22Rv1 (cell line): ENCODE measurements around the gene ALDOB.
A peak's percentile ranks its signal among the peaks of the same experiment; 100 is the strongest.
"Not testable (repeated sequence)": the region's sequence is repeated elsewhere in the genome, so short reads cannot be mapped to it uniquely, and the experiment has no call there.

ENCODE experiments used
- H3K27ac ChIP-seq: fragments of 450-650 bp; 2 replicates; pipeline ENCODE4 v1.5.1; 2017
- CTCF ChIP-seq: fragments of 450-650 bp; IDR thresholded peaks from 2 replicates; pipeline ENCODE4 v1.5.1; 2017; ENCODE audit warnings: mild to moderate bottlenecking
- ZFX ChIP-seq: fragments of 450-650 bp; IDR thresholded peaks from 2 replicates; pipeline ENCODE4 v1.6.1; 2017; ENCODE audit warnings: antibody characterized with exemption, borderline replicate concordance

Gene ALDOB

GRCh38 chr9:101387871-101388506 is 47.6 kb downstream of the ALDOB start:
- TF ChIP-seq ZFX (no peak), CTCF (peak; percentile 70)
- peak overlapping the region; percentile 52 for H3K27ac ChIP-seq

GRCh38 chr9:101384873-101385536 is 50.6 kb downstream of the ALDOB start, which contains the start of gene BAAT:
Gene BAAT, minus strand, starts transcription at chr9:101385006. Its CDS starts 13,602 bp downstream, at chr9:101371404.
- not testable (repeated sequence) for H3K27ac ChIP-seq

GRCh38 chr9:101383361-101383760 is 52.2 kb downstream of the ALDOB start:
- TF ChIP-seq ZFX (no peak), CTCF (no peak)
- no peak overlapping the region for H3K27ac ChIP-seq

GRCh38 chr9:101381833-101382342 is 53.7 kb downstream of the ALDOB start:
- TF ChIP-seq CTCF (no peak), ZFX (no peak)
- no peak overlapping the region for H3K27ac ChIP-seq

GRCh38 chr9:101381118-101381517 is 54.5 kb downstream of the ALDOB start:
- TF ChIP-seq ZFX, result no peak
- no peak for TF ChIP-seq CTCF
- no peak overlapping the region for H3K27ac ChIP-seq

- TF ChIP-seq ZFX, result no peak
- TF ChIP-seq CTCF, result no peak
- H3K27ac ChIP-seq, result no peak overlapping the region
These were observed 55.3 kb downstream of the ALDOB start for GRCh38 chr9:101380295-101380694.

GRCh38 chr9:101376111-101376848 is 59.3 kb downstream of the ALDOB start:
- no peak overlapping the region for H3K27ac ChIP-seq
- no peak for TF ChIP-seq ZFX
- no peak for TF ChIP-seq CTCF
